ENCODE results near the gene DSC2. TPM values are rescaled to one million over a fixed set of nuclear protein-coding genes. Genes with fewer than 3 reads are reported as not detected.

The DSC2 gene
- total and polyA plus RNA-seq, 2 donors (not counting 3 experiments of a cell fraction or from before 2014, with no cell fraction given) = under 0.01 TPM; not detected in 1

GRCh38 chr18:31046916-31047315, 55.3 kb downstream of the DSC2 start:
- Histone ChIP-seq H3K27ac (ENCODE audit: insufficient read depth, low read depth, low read length) (no peak overlapping the region), H3K79me2 (ENCODE audit: control insufficient read depth, insufficient read depth, low read length) (no peaks in the 10 kb centered on the region), H2AFZ (ENCODE audit: low read depth, low read length) (no peak overlapping the region), H3K36me3 (ENCODE audit: control insufficient read depth in 2 of 2, extremely low read depth in 1 of 2, insufficient read depth in 2 of 2, low read length in 2 of 2) (no peaks in the 10 kb centered on the region), H4K20me1 (replicated peaks; ENCODE audit: control insufficient read depth, extremely low read depth, insufficient read depth, low read length) (no peaks in the 10 kb centered on the region), H3K4me1 (ENCODE audit: control insufficient read depth, extremely low read depth, insufficient read depth, low read length) (peaks cover 3% of the 10 kb centered on the region), H3K27me3 (ENCODE audit: control insufficient read depth in 2 of 2, insufficient read depth in 2 of 2, low read length in 2 of 2) (peaks cover 12 to 26% of the 10 kb centered on the region in 2 experiments), H3K4me2 (ENCODE audit: insufficient read depth, low read length) (no peak overlapping the region), H3K9me1 (replicated peaks; ENCODE audit: control insufficient read depth, extremely low read depth, insufficient read depth, low read length) (no peaks in the 10 kb centered on the region), H3K9me3 (replicated peaks; ENCODE audit: control insufficient read depth, insufficient read depth, low read length) (no peaks in the 10 kb centered on the region), H3K4me3 (replicated peaks in 1 of 3; ENCODE audit: insufficient read depth in 1 of 3, low read depth in 1 of 3, low read length in 3 of 3) (no peak overlapping the region), H3K9ac (replicated peaks; ENCODE audit: extremely low read depth, insufficient read depth, low read length) (no peak overlapping the region)
- DNase-seq (ENCODE audit: low read depth, low spot score) (no peak), FAIRE-seq (no peak)
- dilution Hi-C loops (cut with MboI; ENCODE audit: extremely low pct_ligation_motif_present, low sequenced_read_pairs) (no loop called here), intact Hi-C loops (cut with micrococcal nuclease) (no loop called here)
- POLR2A ChIA-PET = no interaction called here
- TF ChIP-seq MYC (IDR thresholded peaks at IDR 0.05; ENCODE audit: low read depth, low read length) = no peak
- no peak for TF ChIP-seq FOS (IDR thresholded peaks at IDR 0.05; ENCODE audit: borderline replicate concordance, insufficient read depth, low read length)
- TF ChIP-seq JUN (IDR thresholded peaks at IDR 0.05; ENCODE audit: borderline replicate concordance, insufficient read depth, insufficient read length, low read depth) = no peak
- no peak for TF ChIP-seq POLR2AphosphoS5 (IDR thresholded peaks at IDR 0.05; ENCODE audit: insufficient read depth, low read depth, low read length)
- no peak for TF ChIP-seq POLR2A (IDR thresholded peaks at IDR 0.05; ENCODE audit: low read depth, low read length)
- TF ChIP-seq EZH2 (IDR thresholded peaks at IDR 0.05; ENCODE audit: borderline replicate concordance, low read depth, low read length, severe bottlenecking) = no peak
- TF ChIP-seq CTCF (IDR thresholded peaks at IDR 0.05; ENCODE audit: extremely low read depth in 1 of 2, insufficient read depth in 1 of 2, low read depth in 1 of 2, low read length in 2 of 2) = no peak
- TF ChIP-seq GATA2 (IDR thresholded peaks at IDR 0.05; ENCODE audit: insufficient read depth, insufficient read length, low read depth, low read length) = no peak
- TF ChIP-seq MAX (IDR thresholded peaks at IDR 0.05; ENCODE audit: insufficient read depth, insufficient read length) = no peak
- CTCF ChIA-PET = no interaction called here
- no TSS peak for BruUV-seq (replicated peaks)
